OCI-LY3 (cell line): ENCODE results near the gene PPP5C.

Source experiments
- EZH2phosphoT487 ChIP-seq: fragments of 200-600 bp; shearing (Covaris generic); IDR thresholded peaks from 2 replicates; pipeline ENCODE4 v1.6.1; 2018; ENCODE audit warnings: antibody characterized with exemption, mixed run types, low read depth
- TF ChIP-seq, protein P1 (sequence below): fragments of 200-600, 300-600 bp; sonication (generic); IDR thresholded peaks from 2 replicates; pipeline ENCODE4 v1.5.1; 2014; ENCODE audit warnings: antibody characterized with exemption, low read length, low read depth

- TF ChIP-seq, protein P1, sequence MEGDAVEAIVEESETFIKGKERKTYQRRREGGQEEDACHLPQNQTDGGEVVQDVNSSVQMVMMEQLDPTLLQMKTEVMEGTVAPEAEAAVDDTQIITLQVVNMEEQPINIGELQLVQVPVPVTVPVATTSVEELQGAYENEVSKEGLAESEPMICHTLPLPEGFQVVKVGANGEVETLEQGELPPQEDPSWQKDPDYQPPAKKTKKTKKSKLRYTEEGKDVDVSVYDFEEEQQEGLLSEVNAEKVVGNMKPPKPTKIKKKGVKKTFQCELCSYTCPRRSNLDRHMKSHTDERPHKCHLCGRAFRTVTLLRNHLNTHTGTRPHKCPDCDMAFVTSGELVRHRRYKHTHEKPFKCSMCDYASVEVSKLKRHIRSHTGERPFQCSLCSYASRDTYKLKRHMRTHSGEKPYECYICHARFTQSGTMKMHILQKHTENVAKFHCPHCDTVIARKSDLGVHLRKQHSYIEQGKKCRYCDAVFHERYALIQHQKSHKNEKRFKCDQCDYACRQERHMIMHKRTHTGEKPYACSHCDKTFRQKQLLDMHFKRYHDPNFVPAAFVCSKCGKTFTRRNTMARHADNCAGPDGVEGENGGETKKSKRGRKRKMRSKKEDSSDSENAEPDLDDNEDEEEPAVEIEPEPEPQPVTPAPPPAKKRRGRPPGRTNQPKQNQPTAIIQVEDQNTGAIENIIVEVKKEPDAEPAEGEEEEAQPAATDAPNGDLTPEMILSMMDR = no peak
- no peak for TF ChIP-seq EZH2phosphoT487
Observed at GRCh38 chr19:46337487-46337886, 9.4 kb upstream of the PPP5C start.
